ENCODE measurements around the gene CCDC186. TPM values are rescaled to one million over a fixed set of nuclear protein-coding genes. Genes with fewer than 3 reads are reported as not detected.

CCDC186 gene
- 11.8 and 18.0 TPM in 2 replicates for total RNA-seq (2016; rRNA removed; fragmentation: Illumina TruSeq; extraction: Trizol)
- total RNA-seq (2016; cell fraction: cytosol; rRNA removed; fragmentation: Illumina TruSeq; extraction: Trizol; ENCODE audit: low read depth), result 1.2 and 1.4 TPM in 2 replicates
- 10.7 and 17.0 TPM in 2 replicates for total RNA-seq (2016; cell fraction: insoluble cytoplasmic fraction; rRNA removed; fragmentation: Illumina TruSeq; extraction: Trizol)
- 2.8 and 3.1 TPM in 2 replicates for total RNA-seq (2016; cell fraction: membrane; rRNA removed; fragmentation: Illumina TruSeq; extraction: Trizol)
- total RNA-seq (2016; cell fraction: nucleus; rRNA removed; fragmentation: Illumina TruSeq; extraction: Trizol), result 17.9 and 19.8 TPM in 2 replicates
- 3.4 and 4.2 TPM in 2 replicates for polyA plus RNA-seq (2011; rRNA removed)
- polyA plus RNA-seq (2011; cell fraction: cytosol; rRNA removed), result 1.3 and 2.1 TPM in 2 replicates
- 3.0 TPM in 2 replicates for polyA plus RNA-seq (2011; cell fraction: nucleus; rRNA removed)
- polyA plus RNA-seq (2012), result 4.7 and 6.1 TPM in 2 replicates
- 0.32 and 0.43 TPM in 2 replicates for polyA plus RNA-seq (2016; cell fraction: cytosol; fragmentation: Illumina TruSeq; extraction: Trizol; ENCODE audit: low read depth)
- polyA plus RNA-seq (2016; cell fraction: insoluble cytoplasmic fraction; fragmentation: Illumina TruSeq; extraction: Trizol; ENCODE audit: low read depth), result 6.3 and 7.3 TPM in 2 replicates
- 1.0 TPM in 2 replicates for polyA plus RNA-seq (2016; cell fraction: membrane; fragmentation: Illumina TruSeq; extraction: Trizol; ENCODE audit: low read depth)
- polyA plus RNA-seq (2016; cell fraction: nucleus; fragmentation: Illumina TruSeq; extraction: Trizol; ENCODE audit: insufficient read depth, low read depth), result 8.5 and 9.1 TPM in 2 replicates
- polyA minus RNA-seq (2011; rRNA and poly(A)+ RNA removed; ENCODE audit: low replicate concordance), result 2.0 and 2.4 TPM in 2 replicates
- 5.2 and 5.4 TPM in 2 replicates for polyA minus RNA-seq (2011; cell fraction: cytosol; rRNA and poly(A)+ RNA removed)
- polyA minus RNA-seq (2011; cell fraction: nucleus; rRNA and poly(A)+ RNA removed), result 30.6 and 33.0 TPM in 2 replicates
- percentile 75 among the genes with signal in this experiment for Bru-seq, nascent RNA
- BruChase-seq, experiment 1, labeled RNA remaining after a 6-hour chase, result percentile 76 among the genes with signal in this experiment
- percentile 77 among the genes with signal in this experiment for BruChase-seq, experiment 2, labeled RNA remaining after a 2-hour chase
- long read RNA-seq, experiment 1, partial matches to known transcripts, result 3 of 8 reads
- long read RNA-seq, experiment 1, other reads (novel, unspliced or antisense), result 1 of 8 reads
- long read RNA-seq, experiment 2, partial matches to known transcripts, result 0 of 7 reads
- long read RNA-seq, experiment 2, other reads (novel, unspliced or antisense), result 7 of 7 reads

GRCh38 chr10:114173921-114174694 is at the start of gene CCDC186:
Gene CCDC186, minus strand, starts transcription at chr10:114174203. Its CDS starts 10,935 bp downstream, at chr10:114163268.
- POLR2A ChIA-PET, result interaction anchor here (0.5 to 1.0 kb wide), 3 partner anchors 16 to 764 kb away, joined by 3 to 4 read pairs (median 3); partner anchors contain the start of gene TRUB1
- ATAC-seq (peak; percentile 100), FAIRE-seq (no peak), DNase-seq (ENCODE audit: low spot score) (peak; percentile 92)
- Histone ChIP-seq H2AFZ (ENCODE audit: low read length) (peak within 1 kb of the TSS; percentile 90), H3K27ac (ENCODE audit: extremely low read length, insufficient read depth, low read length) (peak within 1 kb of the TSS; percentile 71), H3K4me2 (ENCODE audit: low read depth, low read length) (peak within 1 kb of the TSS; percentile 98), H3K9me3 (ENCODE audit: low read length) (no peaks in the 10 kb centered on the region), H3K36me3 (replicated peaks in 1 of 2; ENCODE audit: control insufficient read depth in 1 of 2, insufficient read depth in 2 of 2, low read length in 2 of 2) (no peaks in the 10 kb centered on the region), H4K20me1 (ENCODE audit: insufficient read depth, low read length) (no peaks in the 10 kb centered on the region), H3K9ac (ENCODE audit: insufficient read depth, low read depth, low read length) (peak within 1 kb of the TSS; percentile 92), H3K4me1 (ENCODE audit: insufficient read depth, low read length) (peaks cover 27% of the 10 kb centered on the region), H3K4me3 (replicated peaks in 1 of 3; ENCODE audit: insufficient read depth in 1 of 3, low read depth in 2 of 3, low read length in 3 of 3) (peak within 1 kb of the TSS; percentile 80 to 94 (median 90)), H3K27me3 (ENCODE audit: control insufficient read depth in 1 of 2, insufficient read depth in 2 of 2, low read length in 2 of 2) (no peaks in the 10 kb centered on the region; a peak in 1 of 5 replicates), H3K79me2 (ENCODE audit: insufficient read depth, low read length) (peaks cover 43% of the 10 kb centered on the region)
- 0% methylated on average over 9 of the region's 49 CpGs for WGBS (ENCODE audit: low lambda C conversion rate)
- intact Hi-C loops (cut with micrococcal nuclease; ENCODE audit: unreplicated experiment), result loop anchor here (5.0 kb wide), 1 partner anchor 317 kb away; no protein-coding TSS in a partner anchor
- BruUV-seq (replicated peaks), result no TSS peak
- in situ Hi-C loops (cut with HindIII; ENCODE audit: extremely low pct_ligation_motif_present, low pct_unique_long_range_greater_than_20kb), result no loop called here
- CTCF ChIA-PET (ENCODE audit: low intra/inter-chr PET ratio, low total read pairs), result no interaction called here
- TF ChIP-seq TEF (CRISPR knock-in tag; IDR thresholded peaks at IDR 0.05) (no peak), SYNCRIP (IDR thresholded peaks at IDR 0.05; ENCODE audit: insufficient read depth, low read depth, low read length) (no peak), ETS1 (CRISPR knock-in tag; IDR thresholded peaks at IDR 0.05) (no peak), BRCA1 (CRISPR knock-in tag; IDR thresholded peaks at IDR 0.05) (no peak), E2F2 (CRISPR knock-in tag; IDR thresholded peaks at IDR 0.05; ENCODE audit: borderline replicate concordance) (no peak), MAFK (conservative IDR thresholded peaks at IDR 0.05 in 1 of 2, IDR thresholded peaks at IDR 0.05 in 1 of 2; ENCODE audit: low read length in 2 of 2) (no peak; a peak in 1 of 4 replicates), ZNF724P (CRISPR knock-in tag; IDR thresholded peaks at IDR 0.05; ENCODE audit: borderline replicate concordance) (no peak), ZNF775 (CRISPR knock-in tag; IDR thresholded peaks at IDR 0.05; ENCODE audit: borderline replicate concordance) (no peak), CAMTA2 (CRISPR knock-in tag; IDR thresholded peaks at IDR 0.05; ENCODE audit: borderline replicate concordance) (no peak), ATAD3A (CRISPR knock-in tag; IDR thresholded peaks at IDR 0.05) (no peak), YEATS4 (CRISPR knock-in tag; IDR thresholded peaks at IDR 0.05; ENCODE audit: borderline replicate concordance) (peak; percentile 81), ARHGAP35 (CRISPR knock-in tag; IDR thresholded peaks at IDR 0.05; ENCODE audit: borderline replicate concordance) (0 out of 2 replicates have a peak, but pooled peaks have one; percentile 53), ZNF275 (CRISPR knock-in tag; IDR thresholded peaks at IDR 0.05; ENCODE audit: borderline replicate concordance) (peak; percentile 54; the same call in 1 of the 2 replicates)

Measured in HepG2 (cell line).